H9 (cell line): ENCODE results near the gene OAF. TPM values are rescaled to one million over a fixed set of nuclear protein-coding genes. Genes with fewer than 3 reads are reported as not detected.

ENCODE experiments used
- DNase-seq: peaks from one replicate; pipeline ENCODE4 v3.0.0-alpha.2; 2017
- H2AFZ ChIP-seq: one replicate; pipeline ENCODE4 v1.6.1; 2013; ENCODE audit warnings: mild to moderate bottlenecking, low read length, control low read depth, moderate library complexity
- H2AK5ac ChIP-seq: 2 replicates; pipeline ENCODE4 v1.6.1; 2013; ENCODE audit warnings: low read length, control low read depth, mixed read lengths; ENCODE audit not compliant: insufficient read length
- H2BK120ac ChIP-seq: one replicate; pipeline ENCODE4 v1.6.1; 2013; ENCODE audit warnings: low read depth, mild to moderate bottlenecking, low read length, control low read depth, inconsistent platforms; ENCODE audit not compliant: poor library complexity, severe bottlenecking
- H2BK12ac ChIP-seq: 2 replicates; pipeline ENCODE4 v1.6.1; 2013; ENCODE audit warnings: low read length, control low read depth, mixed read lengths, low read depth; ENCODE audit not compliant: insufficient read length
- H2BK15ac ChIP-seq: 2 replicates; pipeline ENCODE4 v1.6.1; 2013; ENCODE audit warnings: low read depth, low read length, control low read depth
- H2BK20ac ChIP-seq: one replicate; pipeline ENCODE4 v1.6.1; 2013; ENCODE audit warnings: low read depth, mild to moderate bottlenecking, low read length, control low read depth, inconsistent platforms; ENCODE audit not compliant: poor library complexity, severe bottlenecking
- H2BK5ac ChIP-seq: 2 replicates; pipeline ENCODE4 v1.6.1; 2013; ENCODE audit warnings: low read length, control low read depth, mixed read lengths; ENCODE audit not compliant: insufficient read length
- H3K14ac ChIP-seq: 2 replicates; pipeline ENCODE4 v1.6.1; 2013; ENCODE audit warnings: low read length, control low read depth; ENCODE audit not compliant: insufficient read depth
- H3K18ac ChIP-seq: 2 replicates; pipeline ENCODE4 v1.6.1; 2013; ENCODE audit warnings: low read depth, mild to moderate bottlenecking, mixed read lengths, low read length, control low read depth; ENCODE audit not compliant: insufficient read length
- H3K23ac ChIP-seq: 2 replicates; pipeline ENCODE4 v1.6.1; 2013; ENCODE audit warnings: low read length, control low read depth, mixed read lengths, low read depth; ENCODE audit not compliant: insufficient read length
- H3K23me2 ChIP-seq: 2 replicates; pipeline ENCODE4 v1.6.1; 2013; ENCODE audit warnings: low read depth, mild to moderate bottlenecking, mixed read lengths, low read length, control low read depth; ENCODE audit not compliant: insufficient read length, poor library complexity, severe bottlenecking
- H3K27ac ChIP-seq: 2 replicates; pipeline ENCODE4 v1.5.1; 2013; ENCODE audit warnings: low read length, control low read depth, mixed read lengths, low read depth; ENCODE audit not compliant: insufficient read length
- H3K27me3 ChIP-seq: 2 replicates; pipeline ENCODE4 v1.6.1; 2013; ENCODE audit warnings: low read length, control low read depth, inconsistent platforms; ENCODE audit not compliant: insufficient read depth
- H3K4ac ChIP-seq: 2 replicates; pipeline ENCODE4 v1.6.1; 2013; ENCODE audit warnings: low read depth, mild to moderate bottlenecking, control low read depth, inconsistent platforms, low read length, moderate library complexity
- H3K4me1 ChIP-seq: 2 replicates; pipeline ENCODE4 v1.6.1; 2013; ENCODE audit warnings: low read length, control low read depth, inconsistent platforms; ENCODE audit not compliant: insufficient read depth
- H3K4me2 ChIP-seq: 2 replicates; pipeline ENCODE4 v1.6.1; 2013; ENCODE audit warnings: low read length, control low read depth, mixed read lengths; ENCODE audit not compliant: insufficient read length, insufficient read depth
- H3K56ac ChIP-seq: 2 replicates; pipeline ENCODE4 v1.6.1; 2013; ENCODE audit warnings: low read depth, mild to moderate bottlenecking, mixed read lengths, low read length, control low read depth; ENCODE audit not compliant: insufficient read length
- H3K79me1 ChIP-seq: 2 replicates; pipeline ENCODE4 v1.6.1; 2013; ENCODE audit warnings: low read depth, mild to moderate bottlenecking, moderate library complexity, low read length, control low read depth, inconsistent platforms; ENCODE audit not compliant: insufficient read depth, poor library complexity, severe bottlenecking
- H3K79me2 ChIP-seq: 2 replicates; pipeline ENCODE4 v1.6.1; 2013; ENCODE audit warnings: low read length, control low read depth, inconsistent platforms; ENCODE audit not compliant: insufficient read depth
- H3K9ac ChIP-seq: 2 replicates; pipeline ENCODE4 v1.6.1; 2013; ENCODE audit warnings: low read length, control low read depth, mixed read lengths; ENCODE audit not compliant: insufficient read length; ENCODE audit errors: extremely low read depth
- H3K9me3 ChIP-seq: one replicate; pipeline ENCODE4 v1.6.1; 2013; ENCODE audit warnings: low read depth, low read length, inconsistent platforms; ENCODE audit not compliant: control insufficient read depth
- H3T11ph ChIP-seq: one replicate; pipeline ENCODE4 v1.6.1; 2013; ENCODE audit warnings: mild to moderate bottlenecking, low read length, control low read depth, inconsistent platforms
- H4K20me1 ChIP-seq: one replicate; pipeline ENCODE4 v1.6.1; 2013; ENCODE audit not compliant: control insufficient read depth, insufficient read length, insufficient read depth
- H4K5ac ChIP-seq: 2 replicates; pipeline ENCODE4 v1.6.1; 2013; ENCODE audit warnings: low read depth, mild to moderate bottlenecking, mixed read lengths, low read length, control low read depth; ENCODE audit not compliant: insufficient read length
- H4K8ac ChIP-seq: replicated peaks from 2 replicates; pipeline ENCODE4 v1.6.1; 2013; ENCODE audit warnings: low read length, control low read depth, mixed read lengths, low read depth; ENCODE audit not compliant: insufficient read length
- H4K91ac ChIP-seq: 2 replicates; pipeline ENCODE4 v1.6.1; 2013; ENCODE audit warnings: low read depth, mild to moderate bottlenecking, moderate library complexity, mixed read lengths, low read length, control low read depth; ENCODE audit not compliant: insufficient read length
- H3K27ac Mint-ChIP-seq, 3 experiments: 2 replicates in 2 of 3; 3 replicates in 1 of 3; pipeline ENCODE4 v1.8.0; 2020 to 2021; ENCODE audit warnings: mixed read lengths in 3 of 3, mild to moderate bottlenecking in 1 of 3, moderate library complexity in 1 of 3
- H3K27me3 Mint-ChIP-seq: 2 replicates; pipeline ENCODE4 v1.8.0; 2021; ENCODE audit warnings: low read depth, mild to moderate bottlenecking, moderate library complexity, mixed read lengths
- H3K36me3 Mint-ChIP-seq, 3 experiments: 2 replicates in 2 of 3; 3 replicates in 1 of 3; pipeline ENCODE4 v1.8.0; 2020 to 2021; ENCODE audit warnings: low read depth in 3 of 3, mixed read lengths in 3 of 3; ENCODE audit not compliant: insufficient read depth in 1 of 3
- H3K4me1 Mint-ChIP-seq, 2 experiments: 2 replicates each; pipeline ENCODE4 v1.8.0; 2020; ENCODE audit warnings: mixed read lengths in 2 of 2
- H3K4me3 Mint-ChIP-seq, 2 experiments: 2 replicates in 1 of 2; 3 replicates in 1 of 2; pipeline ENCODE4 v1.8.0; 2020 to 2021; ENCODE audit warnings: mild to moderate bottlenecking in 2 of 2, mixed read lengths in 2 of 2, moderate library complexity in 1 of 2
- H3K9me3 Mint-ChIP-seq, 2 experiments: 2 replicates in 1 of 2; 3 replicates in 1 of 2; pipeline ENCODE4 v1.8.0; 2020; ENCODE audit warnings: mild to moderate bottlenecking in 2 of 2, mixed read lengths in 2 of 2, moderate library complexity in 1 of 2
- WGBS: extraction: QIAGEN DNeasy Blood & Tissue Kit; methylation state at CpG from one replicate; pipeline ENCODE4 v1.1.7; 2013; ENCODE audit warnings: missing lambda C conversion rate, low lambda C conversion rate, mixed read lengths; ENCODE audit not compliant: insufficient read length; ENCODE audit errors: extremely low coverage; 5-methylcytosine and 5-hydroxymethylcytosine counted together
- total RNA-seq: library from RNA; stranded (reverse); gene quantifications from 2 replicates; pipeline ENCODE4 v1.2.1, GENCODE V29; 2021
- TF ChIP-seq, protein P1 (sequence below): fragments of 200-600 bp; sonication (generic); conservative IDR thresholded peaks from 3 replicates; pipeline ENCODE4 v1.8.0; 2021; ENCODE audit warnings: antibody characterized with exemption, mild to moderate bottlenecking

OAF gene
- total RNA-seq, 1 experiment from 2014 or later, result 1.1 TPM

DNA sequence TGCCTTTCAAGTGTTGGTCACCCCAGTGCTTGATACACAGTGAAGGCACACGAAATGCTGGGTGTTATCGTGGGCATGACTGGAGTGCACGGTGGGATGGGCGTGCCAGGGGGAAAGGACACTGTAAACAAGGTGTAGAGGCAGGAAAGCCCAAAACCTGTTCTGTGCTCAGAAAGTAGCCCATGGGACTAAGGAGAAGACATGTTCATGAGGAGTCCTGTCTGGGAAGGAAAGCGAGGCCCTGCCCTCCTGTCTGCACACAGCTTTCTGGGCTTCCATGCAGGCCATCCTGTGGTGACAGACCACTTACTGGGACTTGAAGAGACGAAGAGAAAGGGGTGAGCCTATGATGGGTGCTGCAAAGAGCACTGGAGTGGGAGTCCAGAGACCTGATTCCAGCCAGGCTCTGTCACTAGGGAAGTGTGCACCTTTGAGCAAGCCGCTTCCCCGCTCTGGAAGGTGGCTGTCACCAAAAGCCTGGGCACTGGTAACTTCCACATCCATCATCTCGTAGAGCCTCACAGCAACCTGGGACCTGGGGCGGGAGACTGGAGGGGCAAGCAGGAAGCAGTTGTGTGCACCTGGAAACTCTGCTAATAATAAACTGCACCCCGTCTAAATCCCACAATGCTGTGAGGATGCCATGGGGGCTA, 28.3 kb downstream of the OAF start:
- peaks cover 28 to 37% of the 10 kb centered on the region in 2 experiments for H3K4me1 Mint-ChIP-seq
- H3K4ac ChIP-seq, result no peak overlapping the region
- peaks cover 81% of the 10 kb centered on the region for H3K27me3 Mint-ChIP-seq
- no peak overlapping the region for H3K56ac ChIP-seq
- no peak overlapping the region for H3K14ac ChIP-seq
- H3K23me2 ChIP-seq, result peaks cover 6% of the 10 kb centered on the region
- H2BK20ac ChIP-seq, result no peak overlapping the region
- H3K27ac Mint-ChIP-seq, result no peak overlapping the region
- H3K4me1 ChIP-seq, result no peaks in the 10 kb centered on the region
- H3K9ac ChIP-seq, result no peak overlapping the region
- H3K79me1 ChIP-seq, result no peaks in the 10 kb centered on the region
- H3K27ac ChIP-seq, result no peak overlapping the region
- no peak overlapping the region for H3K23ac ChIP-seq
- H3K27me3 ChIP-seq, result peaks cover 2% of the 10 kb centered on the region; the same call in 1 of the 2 replicates
- H3K9me3 Mint-ChIP-seq, result no peaks in the 10 kb centered on the region; a peak in 1 of 5 replicates
- no peaks in the 10 kb centered on the region for H3K36me3 Mint-ChIP-seq
- H3K18ac ChIP-seq, result no peak overlapping the region
- no peak overlapping the region for H4K91ac ChIP-seq
- H3K4me2 ChIP-seq, result peak overlapping the region; percentile 35
- H3K4me3 Mint-ChIP-seq, result peak overlapping the region; percentile 52 to 76; a peak in 4 of 5 replicates
- no peak overlapping the region for H3T11ph ChIP-seq
- H3K9me3 ChIP-seq, result no peaks in the 10 kb centered on the region
- DNase-seq, result no peak
- no peak overlapping the region for H2BK120ac ChIP-seq
- WGBS, result no CpG with 5 or more reads among the region's 11 CpGs
- no peak overlapping the region for H2BK15ac ChIP-seq
- no peaks in the 10 kb centered on the region for H4K20me1 ChIP-seq
- H2BK12ac ChIP-seq, result no peak overlapping the region
- H3K79me2 ChIP-seq, result no peaks in the 10 kb centered on the region
- TF ChIP-seq, protein P1, sequence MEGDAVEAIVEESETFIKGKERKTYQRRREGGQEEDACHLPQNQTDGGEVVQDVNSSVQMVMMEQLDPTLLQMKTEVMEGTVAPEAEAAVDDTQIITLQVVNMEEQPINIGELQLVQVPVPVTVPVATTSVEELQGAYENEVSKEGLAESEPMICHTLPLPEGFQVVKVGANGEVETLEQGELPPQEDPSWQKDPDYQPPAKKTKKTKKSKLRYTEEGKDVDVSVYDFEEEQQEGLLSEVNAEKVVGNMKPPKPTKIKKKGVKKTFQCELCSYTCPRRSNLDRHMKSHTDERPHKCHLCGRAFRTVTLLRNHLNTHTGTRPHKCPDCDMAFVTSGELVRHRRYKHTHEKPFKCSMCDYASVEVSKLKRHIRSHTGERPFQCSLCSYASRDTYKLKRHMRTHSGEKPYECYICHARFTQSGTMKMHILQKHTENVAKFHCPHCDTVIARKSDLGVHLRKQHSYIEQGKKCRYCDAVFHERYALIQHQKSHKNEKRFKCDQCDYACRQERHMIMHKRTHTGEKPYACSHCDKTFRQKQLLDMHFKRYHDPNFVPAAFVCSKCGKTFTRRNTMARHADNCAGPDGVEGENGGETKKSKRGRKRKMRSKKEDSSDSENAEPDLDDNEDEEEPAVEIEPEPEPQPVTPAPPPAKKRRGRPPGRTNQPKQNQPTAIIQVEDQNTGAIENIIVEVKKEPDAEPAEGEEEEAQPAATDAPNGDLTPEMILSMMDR, result no peak
- H4K5ac ChIP-seq, result no peak overlapping the region
- H4K8ac ChIP-seq, result no peak overlapping the region
- H2BK5ac ChIP-seq, result no peak overlapping the region
- no peak overlapping the region for H2AK5ac ChIP-seq
- no peak overlapping the region for H2AFZ ChIP-seq
